K562 (cell line): ENCODE measurements around the gene COL6A1. TPM values are rescaled to one million over a fixed set of nuclear protein-coding genes. Genes with fewer than 3 reads are reported as not detected.

Experiments
- ARID4B ChIP-seq: sonication (generic); formaldehyde crosslinking; IDR thresholded peaks from 2 replicates; pipeline ENCODE4 v1.8.0; 2022; ENCODE audit warnings: mild to moderate bottlenecking, missing genetic modification reagents
- CBFA2T2 ChIP-seq: fragments of 450-650 bp; conservative IDR thresholded peaks from 2 replicates; pipeline ENCODE4 v1.6.1; 2017; ENCODE audit warnings: mild to moderate bottlenecking
- CHD4 ChIP-seq: fragments of 200-600 bp; sonication (generic); IDR thresholded peaks from 3 replicates; pipeline ENCODE4 v1.6.1; 2012; ENCODE audit warnings: low read depth, mild to moderate bottlenecking, mixed read lengths, low read length, inconsistent platforms; ENCODE audit not compliant: insufficient read depth, insufficient replicate concordance, poor library complexity, severe bottlenecking
- CREM ChIP-seq: IDR thresholded peaks from 2 replicates; pipeline ENCODE4 v1.6.1; 2014; ENCODE audit warnings: antibody characterized with exemption, low read depth
- EZH2 ChIP-seq: IDR thresholded peaks from 2 replicates; pipeline ENCODE4 v1.6.1; 2012; ENCODE audit warnings: low read depth, mild to moderate bottlenecking, inconsistent platforms, low read length, borderline replicate concordance
- GABPB1 ChIP-seq: sonication (generic); formaldehyde crosslinking; IDR thresholded peaks from 2 replicates; pipeline ENCODE4 v1.8.0; 2022; ENCODE audit warnings: mild to moderate bottlenecking, missing genetic modification reagents
- HLTF ChIP-seq: fragments of 450-650 bp; IDR thresholded peaks from 2 replicates; pipeline ENCODE4 v1.6.1; 2016
- HMG20B ChIP-seq: fragments of 250-450 bp; sonication (Bioruptor Pico); IDR thresholded peaks from 2 replicates; pipeline ENCODE4 v1.5.0; 2021; ENCODE audit warnings: mild to moderate bottlenecking
- HNRNPL ChIP-seq: fragments of 200-400 bp; formaldehyde crosslinking; IDR thresholded peaks from 2 replicates; pipeline ENCODE4 v1.6.1; 2017; ENCODE audit warnings: low read depth, mild to moderate bottlenecking, low read length
- MBD2 ChIP-seq: sonication (generic); IDR thresholded peaks from 2 replicates; pipeline ENCODE4 v1.6.1; 2016; ENCODE audit warnings: low read depth, borderline replicate concordance
- MXI1 ChIP-seq: IDR thresholded peaks from 2 replicates; pipeline ENCODE4 v1.6.1; 2011; ENCODE audit warnings: low read depth, mild to moderate bottlenecking, improper control_type of control experiment, low read length
- NBN ChIP-seq: fragments of 450-650 bp; IDR thresholded peaks from 2 replicates; pipeline ENCODE4 v1.6.1; 2016; ENCODE audit warnings: low read depth, mild to moderate bottlenecking
- NR1H2 ChIP-seq: sonication (generic); formaldehyde crosslinking; IDR thresholded peaks from 2 replicates; pipeline ENCODE4 v1.4.0; 2020; ENCODE audit warnings: mild to moderate bottlenecking, missing genetic modification reagents
- PHF21A ChIP-seq: fragments of 450-650 bp; IDR thresholded peaks from 2 replicates; pipeline ENCODE4 v1.6.1; 2017; ENCODE audit warnings: low read depth, borderline replicate concordance
- RERE ChIP-seq: sonication (generic); formaldehyde crosslinking; IDR thresholded peaks from 2 replicates; pipeline ENCODE4 v1.8.0; 2023; ENCODE audit warnings: missing genetic modification reagents, mild to moderate bottlenecking, borderline replicate concordance
- RNF2 ChIP-seq: sonication (generic); IDR thresholded peaks from 2 replicates; pipeline ENCODE4 v1.6.1; 2016
- SP1 ChIP-seq: sonication (generic); formaldehyde crosslinking; IDR thresholded peaks from 2 replicates; pipeline ENCODE4 v1.8.1; 2022; ENCODE audit warnings: mild to moderate bottlenecking, missing genetic modification reagents
- SRSF1 ChIP-seq: fragments of 200-400 bp; formaldehyde crosslinking; IDR thresholded peaks from 2 replicates; pipeline ENCODE4 v1.6.1; 2017; ENCODE audit warnings: mild to moderate bottlenecking, low read depth, low read length, moderate library complexity
- TAL1 ChIP-seq: fragments of 450-650 bp; IDR thresholded peaks from 2 replicates; pipeline ENCODE4 v1.6.1; 2016; ENCODE audit warnings: mild to moderate bottlenecking
- TCF7 ChIP-seq: sonication (generic); IDR thresholded peaks from 2 replicates; pipeline ENCODE4 v1.6.1; 2016; ENCODE audit warnings: antibody characterized with exemption, borderline replicate concordance
- ZFPM2 ChIP-seq: fragments of 250-450 bp; sonication (Bioruptor Pico); IDR thresholded peaks from 2 replicates; pipeline ENCODE4 v1.5.1; 2022; ENCODE audit warnings: mild to moderate bottlenecking
- ZNF408 ChIP-seq: fragments of 250-450 bp; sonication (Bioruptor Pico); IDR thresholded peaks from 2 replicates; pipeline ENCODE4 v1.4.0; 2020; ENCODE audit warnings: low read depth, mild to moderate bottlenecking, moderate library complexity
- ZNF785 ChIP-seq: fragments of 250-450 bp; sonication (Bioruptor Pico); IDR thresholded peaks from 2 replicates; pipeline ENCODE4 v1.4.0; 2020; ENCODE audit warnings: mild to moderate bottlenecking
- polyA plus RNA-seq, 8 experiments: library from polyadenylated mRNA; depleted of rRNA in 4 of 8; stranded (reverse) in 5 of 8; unstranded in 3 of 8; fragments of >200 nt; fragmentation: Nextera tagmentation in 2 of 8; fragmentation: Illumina TruSeq in 1 of 8; extraction: Ambion mirVana in 2 of 8; extraction: Trizol in 1 of 8; gene quantifications; 2 replicates each; pipeline versions ENCODE4 v1.2.1 to v1.2.3, GENCODE V29; 2011 to 2014; ENCODE audit warnings: inconsistent platforms in 1 of 8, missing spikeins in 1 of 8
- total RNA-seq, 7 experiments: library from RNA; depleted of rRNA in 6 of 7; stranded (reverse); fragments of >200 nt in 6 of 7; fragmentation: Illumina TruSeq in 2 of 7; extraction: Trizol in 2 of 7; gene quantifications; 2 replicates each; pipeline versions ENCODE4 v1.2.1 to v1.2.3, GENCODE V29; 2011 to 2021; ENCODE audit warnings: low replicate concordance in 1 of 7

The COL6A1 gene
- total and polyA plus RNA-seq, 9 of the 15 experiments (the other 6 are each of a cell fraction or from before 2014, with no cell fraction given), result 0.07 to 1.3 (median 0.14) TPM; not detected in 3

- no peak for TF ChIP-seq SRSF1
- TF ChIP-seq CREM, result 0 out of 2 replicates have a peak, but pooled peaks have one; percentile 5
- no peak for TF ChIP-seq ARID4B (CRISPR knock-in tag)
- no peak for TF ChIP-seq ZNF408
- TF ChIP-seq ZFPM2, result no peak
- TF ChIP-seq HMG20B (CRISPR knock-in tag), result no peak
- TF ChIP-seq PHF21A, result no peak
- TF ChIP-seq TCF7, result no peak
- TF ChIP-seq MBD2, result no peak
- 0 out of 2 replicates have a peak, but pooled peaks have one; percentile 23 for TF ChIP-seq RNF2
- no peak for TF ChIP-seq EZH2
- TF ChIP-seq MXI1, result no peak
- TF ChIP-seq HNRNPL, result no peak
- peak; percentile 79 for TF ChIP-seq GABPB1 (CRISPR knock-in tag)
- TF ChIP-seq NR1H2 (CRISPR knock-in tag), result no peak
- TF ChIP-seq TAL1, result peak; percentile 31
- no peak for TF ChIP-seq HLTF
- TF ChIP-seq NBN, result no peak
- no peak for TF ChIP-seq RERE (CRISPR knock-in tag)
- no peak for TF ChIP-seq CHD4
- TF ChIP-seq SP1 (CRISPR knock-in tag), result no peak
- peak; percentile 13; the same call in 1 of the 2 replicates for TF ChIP-seq CBFA2T2
- no peak for TF ChIP-seq ZNF785 (CRISPR knock-in tag)
Observed at GRCh38 chr21:46031484-46031883, 49.9 kb downstream of the COL6A1 start (continued).
